GM12878 (cell line): ENCODE data around the gene ODAD4. TPM values are rescaled to one million over a fixed set of nuclear protein-coding genes. Genes with fewer than 3 reads are reported as not detected.

ENCODE experiments used
- ATAC-seq: fragments of 200-7000 bp; cut with Tn5 transposase; 3 replicates; pipeline ENCODE4 v1.9.1; 2020; ENCODE audit warnings: mild to moderate bottlenecking, moderate library complexity
- BruUV-seq: library from RNA; stranded (reverse); fragments of 400-500 nt; replicated peaks from 2 replicates; lab custom pipeline; 2021; lab: Mats Ljungman, UMichigan
- CTCF ChIA-PET: fragments of 300-600 bp; sonication (Branson Sonifier 250); formaldehyde crosslinking; extraction: SDS; loops from one replicate; lab custom pipeline; 2021; ENCODE audit warnings: inconsistent platforms; lab: Yijun Ruan, JAX
- POLR2A ChIA-PET: fragments of 350-600 bp; formaldehyde crosslinking; extraction: SDS; loops from one replicate; lab custom pipeline; 2021; ENCODE audit warnings: inconsistent platforms; lab: Charles Lee
- RAD21 ChIA-PET: fragments of 300-600 bp; sonication (Branson Sonifier 250); formaldehyde crosslinking; loops from one replicate; lab custom pipeline; 2023; ENCODE audit warnings: antibody characterized with exemption; ENCODE audit not compliant: unreplicated experiment; lab: Charles Lee
- SMC1A ChIA-PET: fragments of 300-600 bp; sonication (Branson Sonifier 250); formaldehyde crosslinking; loops from one replicate; lab custom pipeline; 2023; ENCODE audit not compliant: unreplicated experiment, uncharacterized antibody; lab: Charles Lee
- DNase-seq: peaks from one replicate; pipeline ENCODE4 v3.0.0-alpha.2; 2011; ENCODE audit warnings: low read depth, low spot score
- FAIRE-seq: peaks from 3 replicates; lab custom pipeline; 2011; peaks lifted over from hg19 to GRCh38; lab: Jason Lieb, UNC
- H2AFZ ChIP-seq: 2 replicates; pipeline ENCODE4 v1.6.0; 2011; ENCODE audit warnings: low read depth, low read length, control low read depth; ENCODE audit not compliant: control insufficient read depth
- H3K27ac ChIP-seq: 2 replicates; pipeline ENCODE4 v1.5.1; 2011; ENCODE audit warnings: control low read depth; ENCODE audit not compliant: control insufficient read depth, insufficient read depth
- H3K27me3 ChIP-seq, 2 experiments: replicated peaks in 1 of 2; 2 replicates each; pipeline versions ENCODE4 v1.6.0 to v1.6.1; 2011; ENCODE audit warnings: low read length in 1 of 2; ENCODE audit not compliant: control insufficient read depth in 2 of 2, insufficient read depth in 2 of 2
- H3K36me3 ChIP-seq, 2 experiments: 2 replicates each; pipeline ENCODE4 v1.5.1; 2011; ENCODE audit warnings: low read length in 1 of 2; ENCODE audit not compliant: control insufficient read depth in 2 of 2, insufficient read depth in 2 of 2
- H3K4me1 ChIP-seq: 2 replicates; pipeline ENCODE4 v1.6.1; 2011; ENCODE audit warnings: mild to moderate bottlenecking, low read length, moderate library complexity, mixed read lengths; ENCODE audit not compliant: control insufficient read depth, insufficient read depth
- H3K4me2 ChIP-seq: 2 replicates; pipeline ENCODE4 v1.6.0; 2011; ENCODE audit warnings: control low read depth; ENCODE audit not compliant: control insufficient read depth, insufficient read depth
- H3K4me3 ChIP-seq: fragments of 200-600 bp; sonication (generic); 2 replicates; pipeline ENCODE4 v1.5.1; 2016
- H3K79me2 ChIP-seq: 2 replicates; pipeline ENCODE4 v1.6.0; 2011; ENCODE audit warnings: low read length; ENCODE audit not compliant: control insufficient read depth, insufficient read depth
- H3K9ac ChIP-seq: 2 replicates; pipeline ENCODE4 v1.8.0; 2011; ENCODE audit warnings: low read length, control low read depth, mixed read lengths; ENCODE audit not compliant: control insufficient read depth, insufficient read depth
- H3K9me3 ChIP-seq: replicated peaks from 3 replicates; pipeline ENCODE4 v1.5.1; 2011; ENCODE audit warnings: mild to moderate bottlenecking, low read length; ENCODE audit not compliant: control insufficient read depth, insufficient read depth
- H4K20me1 ChIP-seq: 2 replicates; pipeline ENCODE4 v1.6.0; 2011; ENCODE audit not compliant: control insufficient read depth, insufficient read depth
- PKNOX1 ChIP-seq: fragments of 450-650 bp; IDR thresholded peaks from 2 replicates; pipeline ENCODE4 v1.6.1; 2016; ENCODE audit warnings: mild to moderate bottlenecking
- PRDM15 ChIP-seq: fragments of 450-650 bp; formaldehyde crosslinking; IDR thresholded peaks from 2 replicates; pipeline ENCODE4 v1.4.0; 2020; ENCODE audit warnings: mild to moderate bottlenecking, moderate library complexity
- ZNF24 ChIP-seq: fragments of 450-650 bp; IDR thresholded peaks from 2 replicates; pipeline ENCODE4 v1.6.1; 2017; ENCODE audit warnings: antibody characterized with exemption, mild to moderate bottlenecking
- ZNF592 ChIP-seq: fragments of 450-650 bp; IDR thresholded peaks from 2 replicates; pipeline ENCODE4 v1.6.1; 2017; ENCODE audit warnings: mild to moderate bottlenecking, moderate library complexity
- WGBS: methylation state at CpG from one replicate; pipeline ENCODE4 v1.1.6; 2016; ENCODE audit warnings: low lambda C conversion rate; ENCODE audit not compliant: insufficient replicate concordance, insufficient coverage; ENCODE audit errors: missing lambda C conversion rate; 5-methylcytosine and 5-hydroxymethylcytosine counted together
- in situ Hi-C: fragments of 300-500 bp; cut with MboI; formaldehyde crosslinking; loops from 9 replicates; pipeline ENCODE4 v1.14.3; 2018; ENCODE audit warnings: mixed read lengths
- intact Hi-C: fragments of 100-400 bp; cut with micrococcal nuclease; formaldehyde crosslinking; loops from one replicate; pipeline ENCODE4 v1.14.2; 2022; ENCODE audit not compliant: unreplicated experiment
- polyA plus RNA-seq, 11 experiments: library from polyadenylated mRNA; depleted of rRNA in 4 of 11; unstranded in 6 of 11; stranded (reverse) in 5 of 11; fragments of >200 nt; fragmentation: Nextera tagmentation in 4 of 11; fragmentation: Illumina TruSeq in 1 of 11; extraction: Ambion mirVana in 4 of 11; extraction: Trizol in 1 of 11; gene quantifications; 1 replicate in 1 of 11; 2 replicates in 10 of 11; pipeline versions ENCODE4 v1.2.1 to v1.2.3, GENCODE V29; 2011 to 2016; ENCODE audit warnings: inconsistent platforms in 2 of 11, missing spikeins in 2 of 11, low read depth in 1 of 11
- total RNA-seq, 4 experiments: library from RNA; depleted of rRNA in 3 of 4; stranded (reverse); fragments of >200 nt in 3 of 4; fragmentation: Illumina TruSeq in 1 of 4; extraction: Trizol in 1 of 4; gene quantifications; 2 replicates each; pipeline versions ENCODE4 v1.2.1 to v1.2.3, GENCODE V29; 2013 to 2021

Gene ODAD4
- total and polyA plus RNA-seq, 10 of the 15 experiments (the other 5 are each of a cell fraction or from before 2014, with no cell fraction given) = 0.10 to 0.73 (median 0.35) TPM

GRCh38 chr17:41907633-41908539 is 22.5 kb upstream of the ODAD4 start (continued):
- TF ChIP-seq PRDM15 (CRISPR knock-in tag) = no peak

- DNase-seq (no peak), FAIRE-seq (no peak), ATAC-seq (no peak)
- SMC1A ChIA-PET = no interaction called here
- in situ Hi-C loops (no loop called here), intact Hi-C loops (no loop called here)
- POLR2A ChIA-PET = no interaction called here
- Histone ChIP-seq H3K9ac (no peak overlapping the region), H3K4me1 (no peaks in the 10 kb centered on the region), H3K79me2 (peaks cover 12% of the 10 kb centered on the region), H2AFZ (no peak overlapping the region), H3K27ac (no peak overlapping the region), H3K36me3 (peaks cover 42 to 55% of the 10 kb centered on the region in 2 experiments), H4K20me1 (0 out of 2 replicates have a peak, but pooled peaks cover 5% of the 10 kb centered on the region), H3K9me3 (no peaks in the 10 kb centered on the region), H3K4me3 (no peak overlapping the region), H3K27me3 (no peaks in the 10 kb centered on the region), H3K4me2 (no peak overlapping the region)
- RAD21 ChIA-PET = no interaction called here
- 96% methylated on average over 13 of the region's 13 CpGs for WGBS
- BruUV-seq = no TSS peak
- TF ChIP-seq ZNF24 (no peak), ZNF592 (no peak), PKNOX1 (no peak)
- CTCF ChIA-PET = no interaction called here
Measured at GRCh38 chr17:41909088-41909487, 21.3 kb upstream of the ODAD4 start.
